Esophagus muscularis mucosa (tissue), 4 donors: ENCODE results near the gene IQSEC3. TPM values are rescaled to one million over a fixed set of nuclear protein-coding genes. Genes with fewer than 3 reads are reported as not detected.

ENCODE experiments used
- DNase-seq: peaks from one replicate; pipeline ENCODE4 v3.0.0-alpha.2; 2017; ENCODE audit errors: extremely low spot score
- H3K27ac ChIP-seq, 4 donors: fragments of 200-600 bp; sonication (generic); replicated peaks in 1 of 4; 1 replicate in 3 of 4; 2 replicates in 1 of 4; pipeline ENCODE4 v1.5.1; 2016 to 2019; ENCODE audit warnings: mild to moderate bottlenecking in 1 of 4
- H3K27me3 ChIP-seq, 4 donors: fragments of 200-600 bp; sonication (generic); one replicate each; pipeline versions ENCODE4 v1.5.1 to v1.6.0; 2016 to 2019
- H3K36me3 ChIP-seq, 4 donors: fragments of 200-600 bp; sonication (generic); one replicate each; pipeline ENCODE4 v1.5.1; 2016 to 2019
- H3K4me1 ChIP-seq, 4 donors: fragments of 200-600 bp; sonication (generic); one replicate each; pipeline ENCODE4 v1.5.1; 2016 to 2019
- H3K4me3 ChIP-seq, 4 donors: fragments of 200-600 bp; sonication (generic); 1 replicate in 2 of 4; 2 replicates in 2 of 4; pipeline ENCODE4 v1.5.1; 2016 to 2019; ENCODE audit warnings: mild to moderate bottlenecking in 4 of 4, moderate library complexity in 1 of 4
- H3K9me3 ChIP-seq, 4 donors: fragments of 200-600 bp; sonication (generic); 1 replicate in 3 of 4; 2 replicates in 1 of 4; pipeline ENCODE4 v1.5.1; 2016 to 2019
- EP300 ChIP-seq: sonication (generic); formaldehyde crosslinking; IDR thresholded peaks from one replicate; pipeline ENCODE4 v1.6.1; 2017; ENCODE audit warnings: antibody characterized with exemption
- POLR2A ChIP-seq: fragments of 450-650 bp; IDR thresholded peaks from one replicate; pipeline ENCODE4 v1.6.1; 2017; ENCODE audit warnings: antibody characterized with exemption, moderate library complexity, mild to moderate bottlenecking, low read depth
- POLR2AphosphoS5 ChIP-seq, 2 donors: sonication (generic); formaldehyde crosslinking; IDR thresholded peaks; one replicate each; pipeline ENCODE4 v1.6.1; 2017; ENCODE audit warnings: antibody characterized with exemption in 2 of 2
- WGBS: methylation state at CpG from one replicate; pipeline ENCODE4 v1.1.5; 2018; 5-methylcytosine and 5-hydroxymethylcytosine counted together
- intact Hi-C: fragments of 100-400 bp; cut with DNase I; formaldehyde crosslinking; loops from one replicate; pipeline ENCODE4 v1.15.1; 2023
- total RNA-seq, 4 donors: library from RNA; depleted of rRNA; stranded (reverse); fragments of >200 nt; gene quantifications; one replicate each; pipeline versions ENCODE4 v1.1.0 to v1.2.1, GENCODE V29; 2016
- TF ChIP-seq, protein P1 (sequence below), 3 experiments: fragments of 200-600 bp in 2 of 3; fragments of 450-650 bp in 1 of 3; sonication (generic) in 2 of 3; IDR thresholded peaks; one replicate each; pipeline ENCODE4 v1.5.1; 2017 to 2019; ENCODE audit warnings: antibody characterized with exemption in 3 of 3, mild to moderate bottlenecking in 2 of 3, moderate library complexity in 1 of 3

Gene IQSEC3
- total RNA-seq, 4 donors from 2014 or later: 0.26 to 2.3 (median 1.4) TPM

DNA sequence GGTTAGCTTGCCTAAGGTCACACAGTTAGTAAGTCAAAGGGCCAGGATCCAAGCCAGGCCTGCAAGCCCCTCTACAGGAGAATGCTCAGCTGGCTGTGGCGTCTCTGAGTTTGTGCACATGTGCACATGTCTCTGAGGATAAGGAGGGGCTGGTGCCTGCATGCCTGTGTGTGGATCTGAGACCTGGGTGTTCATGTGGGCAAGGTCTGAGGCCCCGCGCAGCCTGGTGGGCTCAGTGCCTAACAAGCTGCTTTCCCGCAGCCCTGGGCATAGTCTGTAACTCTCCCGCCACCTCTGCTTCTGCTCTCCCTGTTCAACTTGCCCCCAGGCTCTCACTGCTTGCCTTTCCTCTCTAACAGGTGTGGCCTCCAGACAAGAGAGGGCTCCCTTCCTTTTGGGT, 151.7 kb downstream of the IQSEC3 start:
- Histone ChIP-seq H3K4me3 (no peak overlapping the region), H3K27ac (no peak overlapping the region), H3K36me3 (no peaks in the 10 kb centered on the region), H3K4me1 (peaks cover 0 to 5% (median 0%) of the 10 kb centered on the region in 4 donors), H3K27me3 (peaks cover 0 to 77% (median 0%) of the 10 kb centered on the region in 4 donors), H3K9me3 (no peaks in the 10 kb centered on the region)
- WGBS: 85% methylated on average over 5 of the region's 5 CpGs
- TF ChIP-seq, protein P1, sequence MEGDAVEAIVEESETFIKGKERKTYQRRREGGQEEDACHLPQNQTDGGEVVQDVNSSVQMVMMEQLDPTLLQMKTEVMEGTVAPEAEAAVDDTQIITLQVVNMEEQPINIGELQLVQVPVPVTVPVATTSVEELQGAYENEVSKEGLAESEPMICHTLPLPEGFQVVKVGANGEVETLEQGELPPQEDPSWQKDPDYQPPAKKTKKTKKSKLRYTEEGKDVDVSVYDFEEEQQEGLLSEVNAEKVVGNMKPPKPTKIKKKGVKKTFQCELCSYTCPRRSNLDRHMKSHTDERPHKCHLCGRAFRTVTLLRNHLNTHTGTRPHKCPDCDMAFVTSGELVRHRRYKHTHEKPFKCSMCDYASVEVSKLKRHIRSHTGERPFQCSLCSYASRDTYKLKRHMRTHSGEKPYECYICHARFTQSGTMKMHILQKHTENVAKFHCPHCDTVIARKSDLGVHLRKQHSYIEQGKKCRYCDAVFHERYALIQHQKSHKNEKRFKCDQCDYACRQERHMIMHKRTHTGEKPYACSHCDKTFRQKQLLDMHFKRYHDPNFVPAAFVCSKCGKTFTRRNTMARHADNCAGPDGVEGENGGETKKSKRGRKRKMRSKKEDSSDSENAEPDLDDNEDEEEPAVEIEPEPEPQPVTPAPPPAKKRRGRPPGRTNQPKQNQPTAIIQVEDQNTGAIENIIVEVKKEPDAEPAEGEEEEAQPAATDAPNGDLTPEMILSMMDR (IDR thresholded peaks at IDR 0.05): no peak
- TF ChIP-seq POLR2A: no peak
- no peak for TF ChIP-seq POLR2AphosphoS5 (IDR thresholded peaks at IDR 0.05)
- TF ChIP-seq EP300: no peak
- intact Hi-C loops: no loop called here
- DNase-seq: no peak

DNA sequence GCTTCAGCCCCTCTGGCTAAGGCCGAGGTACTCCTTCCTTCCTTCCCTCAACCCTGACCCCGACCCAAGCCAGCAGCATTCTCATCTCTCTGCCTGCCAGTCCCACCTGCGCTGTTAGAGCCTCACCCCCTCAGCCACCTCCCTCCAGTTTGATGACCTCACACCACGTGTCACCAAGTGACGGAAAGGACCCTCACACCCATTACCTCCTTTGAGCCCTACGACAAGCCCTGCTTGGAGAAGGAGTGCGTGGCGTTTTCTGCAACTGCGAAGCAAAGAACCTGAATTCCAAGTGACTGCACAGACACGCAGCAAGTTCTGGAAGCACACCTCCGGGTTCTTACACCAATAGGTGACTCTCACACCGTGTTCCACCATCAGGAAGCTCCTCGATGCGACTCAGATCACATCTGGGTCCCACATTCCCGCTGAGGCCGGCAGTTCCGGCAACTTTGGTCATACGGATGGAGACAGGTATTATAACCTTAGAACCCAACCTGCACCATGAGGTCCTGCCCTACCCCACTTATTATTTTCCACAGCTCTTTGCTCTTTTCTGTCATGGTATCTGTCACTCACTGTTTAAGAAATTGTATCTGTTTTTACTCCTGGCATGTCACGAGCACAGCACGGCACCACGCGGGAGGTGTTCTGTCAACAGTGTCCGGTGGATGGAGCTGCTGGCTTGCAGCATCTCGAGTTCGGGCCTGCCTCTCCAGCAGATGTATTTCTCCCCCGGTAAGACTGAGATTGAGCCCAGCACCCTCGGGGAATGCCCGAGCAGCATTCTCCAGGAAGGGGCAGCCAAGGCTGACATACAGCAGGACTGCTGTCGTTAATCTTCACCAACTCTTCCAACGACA, 152.4 kb downstream of the IQSEC3 start:
- Histone ChIP-seq H3K4me1 (no peaks in the 10 kb centered on the region), H3K9me3 (no peaks in the 10 kb centered on the region), H3K4me3 (no peak overlapping the region), H3K27me3 (peaks cover 0 to 75% (median 0%) of the 10 kb centered on the region in 4 donors), H3K27ac (no peak overlapping the region), H3K36me3 (no peaks in the 10 kb centered on the region)
- DNase-seq: no peak
- WGBS: 78% methylated on average over 24 of the region's 30 CpGs
- TF ChIP-seq POLR2A: no peak
- no peak for TF ChIP-seq EP300
- TF ChIP-seq POLR2AphosphoS5 (IDR thresholded peaks at IDR 0.05): no peak
- TF ChIP-seq, protein P1 (IDR thresholded peaks at IDR 0.05): no peak
- intact Hi-C loops: no loop called here

DNA sequence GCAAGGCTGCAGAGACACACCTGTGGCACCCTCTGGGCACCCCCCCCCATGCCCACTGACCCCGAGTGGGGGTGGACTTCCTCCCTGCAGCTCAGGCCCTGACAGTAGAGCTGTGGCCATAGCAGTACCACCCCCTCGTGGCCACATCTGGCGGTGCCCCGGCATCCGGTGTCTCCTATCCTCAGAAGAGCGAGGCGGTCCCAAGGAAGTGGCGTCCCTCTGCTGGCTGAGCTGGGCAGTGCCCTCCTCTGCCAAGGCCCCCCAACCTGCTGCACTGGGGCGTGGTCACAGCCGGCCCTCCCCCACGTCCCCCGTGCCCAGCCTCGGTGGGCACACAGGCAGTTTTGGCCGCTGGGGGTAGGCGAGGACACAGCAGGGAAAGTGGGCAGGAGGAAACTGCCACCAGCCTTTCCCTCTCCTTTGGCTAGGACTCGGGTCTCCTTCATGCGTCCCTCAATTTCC, 153.4 kb downstream of the IQSEC3 start:
- H3K27ac ChIP-seq: no peak overlapping the region
- H3K4me1 ChIP-seq: no peaks in the 10 kb centered on the region
- TF ChIP-seq, protein P1 (IDR thresholded peaks at IDR 0.05): peak; percentile 14 to 45 (median 24)
- TF ChIP-seq POLR2AphosphoS5 (IDR thresholded peaks at IDR 0.05): no peak
- no peak for TF ChIP-seq EP300
- H3K9me3 ChIP-seq: no peaks in the 10 kb centered on the region
- H3K27me3 ChIP-seq: peaks cover 0 to 65% (median 0%) of the 10 kb centered on the region in 4 donors
- intact Hi-C loops: no loop called here
- H3K36me3 ChIP-seq: no peaks in the 10 kb centered on the region
- no peak for DNase-seq
- 51% methylated on average over 13 of the region's 17 CpGs for WGBS
- no peak overlapping the region for H3K4me3 ChIP-seq

DNA sequence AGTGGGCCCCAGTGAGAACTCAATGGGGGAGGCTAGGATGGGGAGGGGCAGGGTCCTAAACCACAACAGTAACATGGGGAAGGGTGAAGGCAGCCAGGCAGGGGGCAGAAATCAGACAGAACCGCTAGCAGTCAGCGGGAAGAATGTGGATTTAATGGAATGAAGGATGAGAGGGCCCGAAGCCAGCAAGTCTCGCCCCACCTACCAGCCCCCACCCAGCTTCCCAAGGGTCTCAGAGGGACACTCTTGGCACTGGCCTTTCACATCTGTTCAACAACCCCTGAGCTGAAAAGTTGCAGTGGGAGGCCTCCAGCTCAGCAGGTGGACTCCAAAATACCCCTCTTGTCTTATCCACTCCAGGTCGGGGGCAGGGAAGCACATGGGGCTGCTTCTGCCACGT, 153.9 kb downstream of the IQSEC3 start:
- H3K4me1 ChIP-seq: no peaks in the 10 kb centered on the region
- H3K27ac ChIP-seq: no peak overlapping the region
- intact Hi-C loops: no loop called here
- no peak overlapping the region for H3K4me3 ChIP-seq
- TF ChIP-seq POLR2A: no peak
- no peak for TF ChIP-seq EP300
- TF ChIP-seq POLR2AphosphoS5 (IDR thresholded peaks at IDR 0.05): no peak
- TF ChIP-seq, protein P1 (IDR thresholded peaks at IDR 0.05): no peak
- WGBS: 65% methylated on average over 4 of the region's 6 CpGs
- DNase-seq: no peak
- peaks cover 0 to 59% (median 0%) of the 10 kb centered on the region in 4 donors for H3K27me3 ChIP-seq
- H3K9me3 ChIP-seq: no peaks in the 10 kb centered on the region
- H3K36me3 ChIP-seq: no peaks in the 10 kb centered on the region
